Hepatocyte (in vitro differentiated cells): ENCODE results near the gene FEM1C.

ENCODE experiments used
- EZH2 ChIP-seq: fragments of 200-600 bp; sonication (generic); IDR thresholded peaks from 2 replicates; pipeline ENCODE4 v1.6.1; 2016; ENCODE audit warnings: antibody characterized with exemption, mild to moderate bottlenecking, borderline replicate concordance
- EZH2phosphoT487 ChIP-seq: fragments of 200-600 bp; sonication (generic); IDR thresholded peaks from one replicate; pipeline ENCODE4 v1.6.1; 2018; ENCODE audit warnings: antibody characterized with exemption, mild to moderate bottlenecking, low read depth, moderate library complexity; ENCODE audit not compliant: unreplicated experiment, severe bottlenecking
- TF ChIP-seq, protein P1 (sequence below): fragments of 200-600 bp; sonication (generic); IDR thresholded peaks from 2 replicates; pipeline ENCODE4 v1.5.1; 2016; ENCODE audit warnings: antibody characterized with exemption, mild to moderate bottlenecking; ENCODE audit not compliant: poor library complexity

DNA sequence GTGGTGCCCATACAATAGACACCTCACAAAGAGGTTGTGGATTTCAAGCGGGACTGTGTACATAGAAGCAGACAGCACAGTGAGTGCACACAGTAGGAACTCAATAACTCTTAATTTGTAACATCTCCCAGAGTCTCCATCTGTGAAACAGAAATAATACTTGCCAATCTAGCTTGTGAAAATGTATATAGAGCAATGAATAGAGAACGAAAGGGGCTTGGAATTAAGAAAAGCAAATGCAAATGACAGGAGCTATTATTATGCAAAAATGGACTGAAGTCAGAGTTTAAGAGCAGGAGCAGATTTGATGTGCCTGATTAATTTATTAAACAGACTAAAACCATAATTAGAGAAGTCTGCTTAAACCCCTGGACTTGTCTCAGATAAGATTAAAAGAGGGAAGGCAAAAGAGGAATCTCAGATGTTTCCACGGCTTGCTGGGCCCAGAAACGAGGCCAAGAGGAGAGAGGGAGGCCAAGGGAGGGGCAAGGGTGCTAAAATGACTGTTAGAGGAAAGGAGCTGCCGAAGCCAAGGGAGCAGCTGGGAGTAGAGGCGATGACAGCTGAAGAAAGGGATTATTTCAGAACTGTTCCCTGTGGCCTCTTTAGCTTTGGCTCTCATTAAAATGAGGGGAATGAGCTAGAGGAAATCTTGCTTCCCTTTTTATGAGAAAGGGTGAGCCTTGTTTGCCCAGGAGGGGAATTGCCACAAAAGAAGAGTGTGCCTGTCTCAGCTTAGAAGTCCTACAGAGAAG, 72.1 kb downstream of the FEM1C start:
- TF ChIP-seq EZH2phosphoT487 (no peak), EZH2 (no peak)
- TF ChIP-seq, protein P1, sequence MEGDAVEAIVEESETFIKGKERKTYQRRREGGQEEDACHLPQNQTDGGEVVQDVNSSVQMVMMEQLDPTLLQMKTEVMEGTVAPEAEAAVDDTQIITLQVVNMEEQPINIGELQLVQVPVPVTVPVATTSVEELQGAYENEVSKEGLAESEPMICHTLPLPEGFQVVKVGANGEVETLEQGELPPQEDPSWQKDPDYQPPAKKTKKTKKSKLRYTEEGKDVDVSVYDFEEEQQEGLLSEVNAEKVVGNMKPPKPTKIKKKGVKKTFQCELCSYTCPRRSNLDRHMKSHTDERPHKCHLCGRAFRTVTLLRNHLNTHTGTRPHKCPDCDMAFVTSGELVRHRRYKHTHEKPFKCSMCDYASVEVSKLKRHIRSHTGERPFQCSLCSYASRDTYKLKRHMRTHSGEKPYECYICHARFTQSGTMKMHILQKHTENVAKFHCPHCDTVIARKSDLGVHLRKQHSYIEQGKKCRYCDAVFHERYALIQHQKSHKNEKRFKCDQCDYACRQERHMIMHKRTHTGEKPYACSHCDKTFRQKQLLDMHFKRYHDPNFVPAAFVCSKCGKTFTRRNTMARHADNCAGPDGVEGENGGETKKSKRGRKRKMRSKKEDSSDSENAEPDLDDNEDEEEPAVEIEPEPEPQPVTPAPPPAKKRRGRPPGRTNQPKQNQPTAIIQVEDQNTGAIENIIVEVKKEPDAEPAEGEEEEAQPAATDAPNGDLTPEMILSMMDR = no peak
